ENCODE results near the gene ANOS1. TPM values are rescaled to one million over a fixed set of nuclear protein-coding genes. Genes with fewer than 3 reads are reported as not detected.

The ANOS1 gene
- polyA plus RNA-seq, 2 of the 4 experiments (the other 2 are of a cell fraction): 0.04 TPM; not detected in 1

GRCh38 chrX:8636497-8636896, 95.4 kb downstream of the ANOS1 start:
- FAIRE-seq: no peak

GRCh38 chrX:8635812-8636211, 96.1 kb downstream of the ANOS1 start:
- no peak overlapping the region for H3K4me3 ChIP-seq
- no peak overlapping the region for H3K27ac ChIP-seq
- 26% methylated on average over 5 of the region's 5 CpGs for WGBS (ENCODE audit: missing lambda C conversion rate)
- POLR2A ChIA-PET: no interaction called here
- ATAC-seq (no peak), FAIRE-seq (no peak), DNase-seq (ENCODE audit: low read depth in 1 of 2, low spot score in 1 of 2) (no peak)
- TF ChIP-seq HDAC2 (IDR thresholded peaks at IDR 0.05) (no peak), CTCF (IDR thresholded peaks at IDR 0.05) (no peak), NFE2L2 (conservative IDR thresholded peaks at IDR 0.05; ENCODE audit: low read length) (no peak), HOXB5 (CRISPR knock-in tag; IDR thresholded peaks at IDR 0.05) (no peak), SMC3 (IDR thresholded peaks at IDR 0.05) (no peak), ZSCAN20 (CRISPR knock-in tag; IDR thresholded peaks at IDR 0.05) (no peak), SREBF2 (IDR thresholded peaks at IDR 0.05) (no peak)
- no peaks in the 10 kb centered on the region for H3K4me1 ChIP-seq
- no peak overlapping the region for H3K4me2 ChIP-seq
- CTCF ChIA-PET: interaction anchor here (0.6 to 0.8 kb wide), 3 partner anchors 11 to 728 kb away, joined by 3 to 5 read pairs (median 5); no protein-coding TSS in a partner anchor
- H3K9me3 ChIP-seq: no peaks in the 10 kb centered on the region

More at GRCh38 chrX:8636497-8636896, 95.4 kb downstream of the ANOS1 start:
- CTCF ChIA-PET: interaction anchor here (0.6 to 0.8 kb wide), 3 partner anchors 10 to 729 kb away, joined by 3 to 5 read pairs (median 5); no protein-coding TSS in a partner anchor
- no peak overlapping the region for H3K27ac ChIP-seq
- ATAC-seq (no peak), DNase-seq (ENCODE audit: low read depth in 1 of 2, low spot score in 1 of 2) (no peak)
- no peak overlapping the region for H3K4me2 ChIP-seq
- no peaks in the 10 kb centered on the region for H3K9me3 ChIP-seq
- POLR2A ChIA-PET: no interaction called here
- H3K4me3 ChIP-seq: no peak overlapping the region
- H3K4me1 ChIP-seq: no peaks in the 10 kb centered on the region
- TF ChIP-seq EHF (CRISPR knock-in tag; IDR thresholded peaks at IDR 0.05) (no peak), ZFP36 (IDR thresholded peaks at IDR 0.05; ENCODE audit: borderline replicate concordance, partially characterized antibody) (no peak), POLR2A (IDR thresholded peaks at IDR 0.05; ENCODE audit: low read length) (no peak), RARB (CRISPR knock-in tag; IDR thresholded peaks at IDR 0.05) (no peak), CBX2 (IDR thresholded peaks at IDR 0.05; ENCODE audit: borderline replicate concordance, low read depth) (no peak)

GRCh38 chrX:8632924-8633323, 99.0 kb downstream of the ANOS1 start:
- FAIRE-seq (no peak), ATAC-seq (no peak), DNase-seq (ENCODE audit: low read depth in 1 of 2, low spot score in 1 of 2) (no peak)
- 15% methylated on average over 7 of the region's 7 CpGs for WGBS (ENCODE audit: missing lambda C conversion rate)
- H3K4me1 ChIP-seq: no peaks in the 10 kb centered on the region
- no peak overlapping the region for H3K4me3 ChIP-seq
- TF ChIP-seq MAZ (IDR thresholded peaks at IDR 0.05; ENCODE audit: borderline replicate concordance, low read depth, low read length): no peak
- TF ChIP-seq ZC3H11A (IDR thresholded peaks at IDR 0.05): no peak
- no peak for TF ChIP-seq CBX2 (IDR thresholded peaks at IDR 0.05; ENCODE audit: borderline replicate concordance, low read depth)
- TF ChIP-seq EP300 (IDR thresholded peaks at IDR 0.05): no peak
- TF ChIP-seq MYC (IDR thresholded peaks at IDR 0.05; ENCODE audit: borderline replicate concordance, low read length): no peak
- TF ChIP-seq E2F6 (IDR thresholded peaks at IDR 0.05; ENCODE audit: borderline replicate concordance, low read depth): no peak
- no peak for TF ChIP-seq HOXB13 (CRISPR knock-in tag; IDR thresholded peaks at IDR 0.05; ENCODE audit: low read depth)
- TF ChIP-seq EHF (CRISPR knock-in tag; IDR thresholded peaks at IDR 0.05): no peak
- TF ChIP-seq ESRRA (IDR thresholded peaks at IDR 0.05; ENCODE audit: borderline replicate concordance, low read length): no peak
- TF ChIP-seq USF2 (IDR thresholded peaks at IDR 0.05): no peak
- TF ChIP-seq FOSL2 (IDR thresholded peaks at IDR 0.05): no peak
- TF ChIP-seq FOSL2 (CRISPR knock-in tag; IDR thresholded peaks at IDR 0.05): no peak
- TF ChIP-seq CEBPB (IDR thresholded peaks at IDR 0.05): no peak
- TF ChIP-seq CTCF (IDR thresholded peaks at IDR 0.05): no peak
- no peak for TF ChIP-seq ZNF302 (CRISPR knock-in tag; IDR thresholded peaks at IDR 0.05)
- no peak for TF ChIP-seq NFE2L2 (conservative IDR thresholded peaks at IDR 0.05; ENCODE audit: low read length)
- TF ChIP-seq TFCP2L1 (CRISPR knock-in tag; IDR thresholded peaks at IDR 0.05): no peak
- TF ChIP-seq CBX8 (IDR thresholded peaks at IDR 0.05): no peak
- H3K4me2 ChIP-seq: no peak overlapping the region
- POLR2A ChIA-PET: no interaction called here
- CTCF ChIA-PET: no interaction called here
- H3K9me3 ChIP-seq: no peaks in the 10 kb centered on the region
- no peak overlapping the region for H3K27ac ChIP-seq
